Stimulated activated CD4-positive, alpha-beta T cell treated with anti-CD3 and anti-CD28 coated beads, TNF-alpha, amount 100 ng/mL, for 4 hours (primary cell): ENCODE data around the gene EME2.

Experiments
- DNase-seq, 3 experiments: peaks; one replicate each; pipeline ENCODE4 v3.0.0-alpha.2; 2020; ENCODE audit warnings: low read depth in 3 of 3

EME2 gene

GRCh38 chr16:1766701-1767100 is 5.9 kb upstream of the EME2 start:
- DNase-seq = no peak

- no peak for DNase-seq
Measured at GRCh38 chr16:1767116-1767994, 5.3 kb upstream of the EME2 start.

- no peak for DNase-seq
Measured at GRCh38 chr16:1768061-1768766, 4.4 kb upstream of the EME2 start.

GRCh38 chr16:1768767-1769401 is 3.7 kb upstream of the EME2 start:
- DNase-seq = no peak

- DNase-seq = no peak
Measured at GRCh38 chr16:1769402-1770300, 3.0 kb upstream of the EME2 start.

GRCh38 chr16:1770328-1771187 is 2.1 kb upstream of the EME2 start:
- DNase-seq = peak in 1 of 3 experiments; percentile 45

- DNase-seq = peak; percentile 51 to 65 (median 61)
Measured at GRCh38 chr16:1771188-1771863, 1.3 kb upstream of the EME2 start, which contains the start of gene NME3. NME3 (minus strand) TSS chr16:1771543; CDS start chr16:1771534, 9 bp downstream.

GRCh38 chr16:1771864-1772361 is 697 bp upstream of the EME2 start:
- DNase-seq = peak in 1 of 3 experiments; percentile 23

- peak; percentile 58 to 69 (median 60) for DNase-seq
Measured at GRCh38 chr16:1772908-1773702, 495 bp downstream of the EME2 start, which contains the start of gene MRPS34. MRPS34 (minus strand) TSS chr16:1773134; CDS start chr16:1773119, 15 bp downstream.

GRCh38 chr16:1773703-1774447 is 1.3 kb downstream of the EME2 start:
- no peak for DNase-seq

GRCh38 chr16:1774448-1774780 is 1.8 kb downstream of the EME2 start:
- DNase-seq = no peak

GRCh38 chr16:1775006-1775845 is 2.6 kb downstream of the EME2 start:
- no peak for DNase-seq

GRCh38 chr16:1775846-1776671 is 3.4 kb downstream of the EME2 start:
- no peak for DNase-seq

- no peak for DNase-seq
Measured at GRCh38 chr16:1776672-1776955, 4.0 kb downstream of the EME2 start.

- no peak for DNase-seq
Measured at GRCh38 chr16:1776991-1777374, 4.4 kb downstream of the EME2 start.

GRCh38 chr16:1777375-1778199 is 5.0 kb downstream of the EME2 start:
- DNase-seq = no peak
